Keratinocyte (primary cell): ENCODE measurements around the gene PTPN12. TPM values are rescaled to one million over a fixed set of nuclear protein-coding genes. Genes with fewer than 3 reads are reported as not detected.

Experiments
- DNase-seq: peaks from one replicate; pipeline ENCODE4 v3.0.0-alpha.2; 2011; ENCODE audit warnings: low read depth, missing footprints, low spot score
- FAIRE-seq: peaks from 2 replicates; lab custom pipeline; 2011; peaks lifted over from hg19 to GRCh38; lab: Jason Lieb, UNC
- H2AFZ ChIP-seq: 2 replicates; pipeline ENCODE4 v1.6.0; 2012; ENCODE audit warnings: low read length, control low read depth, inconsistent platforms; ENCODE audit not compliant: control insufficient read depth
- H3K27ac ChIP-seq: 2 replicates; pipeline ENCODE4 v1.5.1; 2011; ENCODE audit warnings: low read length; ENCODE audit not compliant: control insufficient read depth, insufficient read depth
- H3K27me3 ChIP-seq: 3 replicates; pipeline ENCODE4 v1.6.0; 2011; ENCODE audit warnings: low read length; ENCODE audit not compliant: control insufficient read depth, insufficient read depth; ENCODE audit errors: extremely low read depth
- H3K36me3 ChIP-seq, 2 experiments: 2 replicates in 1 of 2; 3 replicates in 1 of 2; pipeline ENCODE4 v1.5.1; 2011; ENCODE audit warnings: low read length in 2 of 2, mild to moderate bottlenecking in 1 of 2; ENCODE audit not compliant: control insufficient read depth in 2 of 2, insufficient read depth in 2 of 2; ENCODE audit errors: extremely low read depth in 1 of 2
- H3K4me1 ChIP-seq: 3 replicates; pipeline ENCODE4 v1.5.1; 2011; ENCODE audit warnings: low read length; ENCODE audit not compliant: control insufficient read depth, insufficient read depth; ENCODE audit errors: extremely low read depth
- H3K4me2 ChIP-seq: 3 replicates; pipeline ENCODE4 v1.6.0; 2011; ENCODE audit warnings: low read depth, low read length; ENCODE audit not compliant: control insufficient read depth, insufficient read depth; ENCODE audit errors: extremely low read depth
- H3K4me3 ChIP-seq, 3 experiments: fragments of 200-600 bp in 1 of 3; sonication (generic) in 1 of 3; 2 replicates in 2 of 3; 3 replicates in 1 of 3; pipeline ENCODE4 v1.5.1; 2011 to 2016; ENCODE audit warnings: low read length in 3 of 3, mild to moderate bottlenecking in 3 of 3, control low read depth in 2 of 3, inconsistent platforms in 1 of 3, low read depth in 1 of 3, mixed read lengths in 1 of 3, mixed run types in 1 of 3, moderate library complexity in 1 of 3; ENCODE audit not compliant: control insufficient read depth in 2 of 3, insufficient read depth in 2 of 3; ENCODE audit errors: extremely low read depth in 1 of 3
- H3K79me2 ChIP-seq: 2 replicates; pipeline ENCODE4 v1.6.0; 2012; ENCODE audit warnings: low read length; ENCODE audit not compliant: control insufficient read depth, insufficient read depth
- H3K9ac ChIP-seq: 3 replicates; pipeline ENCODE4 v1.6.0; 2011; ENCODE audit warnings: low read length; ENCODE audit not compliant: control insufficient read depth, insufficient read depth; ENCODE audit errors: extremely low read depth
- H3K9me1 ChIP-seq: 3 replicates; pipeline ENCODE4 v1.6.0; 2011; ENCODE audit warnings: low read length; ENCODE audit not compliant: control insufficient read depth, insufficient read depth; ENCODE audit errors: extremely low read depth
- H3K9me3 ChIP-seq: 2 replicates; pipeline ENCODE4 v1.5.1; 2012; ENCODE audit warnings: low read depth, low read length; ENCODE audit not compliant: control insufficient read depth
- H4K20me1 ChIP-seq: 3 replicates; pipeline ENCODE4 v1.6.0; 2011; ENCODE audit warnings: low read length; ENCODE audit not compliant: control insufficient read depth, insufficient read depth; ENCODE audit errors: extremely low read depth
- EZH2 ChIP-seq: IDR thresholded peaks from one replicate; pipeline ENCODE4 v1.6.1; 2012; ENCODE audit warnings: inconsistent platforms, mild to moderate bottlenecking, low read length, moderate library complexity
- dilution Hi-C: fragments of 300-500 bp; cut with MboI; formaldehyde crosslinking; loops from one replicate; pipeline ENCODE4 v1.7.0; 2020; ENCODE audit warnings: low sequenced_read_pairs; ENCODE audit not compliant: extremely low pct_ligation_motif_present
- polyA plus RNA-seq, 5 experiments: library from polyadenylated mRNA; depleted of rRNA in 3 of 5; stranded (reverse) in 3 of 5; stranded (forward) in 1 of 5; unstranded in 1 of 5; fragments of >200 nt; gene quantifications; 1 replicate in 1 of 5; 2 replicates in 3 of 5; 3 replicates in 1 of 5; pipeline versions ENCODE4 v1.2.1 to v1.2.3, GENCODE V29; 2011 to 2012; ENCODE audit warnings: missing spikeins in 2 of 5, low read depth in 1 of 5, low replicate concordance in 1 of 5
- TF ChIP-seq, protein P1 (sequence below), 3 experiments: IDR thresholded peaks in 1 of 3; conservative IDR thresholded peaks in 1 of 3; optimal IDR thresholded peaks in 1 of 3; 2 replicates in 2 of 3; 3 replicates in 1 of 3; pipeline versions ENCODE3 to v1.5.1; 2011; ENCODE audit warnings: low read length in 3 of 3, mild to moderate bottlenecking in 3 of 3, moderate library complexity in 2 of 3, control low read depth in 1 of 3, inconsistent platforms in 1 of 3; ENCODE audit not compliant: insufficient read depth in 2 of 3; ENCODE audit errors: extremely low read depth in 1 of 3

Gene PTPN12
- polyA plus RNA-seq, 1 donor (not counting 4 experiments of a cell fraction or from before 2014, with no cell fraction given) = 61.1 TPM

DNA sequence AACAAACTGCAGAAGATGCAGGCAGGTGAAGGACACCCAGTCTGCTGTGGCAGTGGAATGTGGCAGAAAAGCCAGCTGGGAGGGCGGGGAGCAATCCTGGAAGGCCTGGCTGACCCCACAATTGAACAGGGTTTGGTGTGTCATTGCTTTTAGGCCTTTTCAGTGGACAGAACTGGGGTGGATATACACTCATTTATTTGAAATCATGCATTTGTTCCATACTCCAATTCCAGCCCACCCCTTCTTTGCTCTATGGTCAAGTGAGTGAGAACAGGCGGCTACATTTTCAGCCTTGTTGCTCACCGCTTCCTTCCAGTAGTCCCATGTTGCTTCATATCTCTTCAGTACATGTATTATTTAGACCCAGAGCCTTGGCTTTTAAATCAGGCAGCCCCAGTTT, 39.8 kb downstream of the PTPN12 start:
- Histone ChIP-seq H3K4me3 (no peak overlapping the region), H3K4me1 (no peaks in the 10 kb centered on the region), H3K27me3 (no peaks in the 10 kb centered on the region), H3K9me3 (no peaks in the 10 kb centered on the region), H2AFZ (no peak overlapping the region), H3K9ac (no peak overlapping the region), H3K27ac (no peak overlapping the region), H3K9me1 (no peaks in the 10 kb centered on the region), H3K79me2 (peaks cover 62% of the 10 kb centered on the region), H3K4me2 (no peak overlapping the region), H3K36me3 (peaks cover 17 to 22% of the 10 kb centered on the region in 2 experiments), H4K20me1 (peaks cover 6% of the 10 kb centered on the region)
- FAIRE-seq (no peak), DNase-seq (no peak)
- no peak for TF ChIP-seq EZH2
- TF ChIP-seq, protein P1, sequence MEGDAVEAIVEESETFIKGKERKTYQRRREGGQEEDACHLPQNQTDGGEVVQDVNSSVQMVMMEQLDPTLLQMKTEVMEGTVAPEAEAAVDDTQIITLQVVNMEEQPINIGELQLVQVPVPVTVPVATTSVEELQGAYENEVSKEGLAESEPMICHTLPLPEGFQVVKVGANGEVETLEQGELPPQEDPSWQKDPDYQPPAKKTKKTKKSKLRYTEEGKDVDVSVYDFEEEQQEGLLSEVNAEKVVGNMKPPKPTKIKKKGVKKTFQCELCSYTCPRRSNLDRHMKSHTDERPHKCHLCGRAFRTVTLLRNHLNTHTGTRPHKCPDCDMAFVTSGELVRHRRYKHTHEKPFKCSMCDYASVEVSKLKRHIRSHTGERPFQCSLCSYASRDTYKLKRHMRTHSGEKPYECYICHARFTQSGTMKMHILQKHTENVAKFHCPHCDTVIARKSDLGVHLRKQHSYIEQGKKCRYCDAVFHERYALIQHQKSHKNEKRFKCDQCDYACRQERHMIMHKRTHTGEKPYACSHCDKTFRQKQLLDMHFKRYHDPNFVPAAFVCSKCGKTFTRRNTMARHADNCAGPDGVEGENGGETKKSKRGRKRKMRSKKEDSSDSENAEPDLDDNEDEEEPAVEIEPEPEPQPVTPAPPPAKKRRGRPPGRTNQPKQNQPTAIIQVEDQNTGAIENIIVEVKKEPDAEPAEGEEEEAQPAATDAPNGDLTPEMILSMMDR (optimal IDR thresholded peaks at IDR 0.05 in 1 of 3, IDR thresholded peaks at IDR 0.05 in 1 of 3, conservative IDR thresholded peaks at IDR 0.05 in 1 of 3; ENCODE audit: extremely low read depth in 1 of 3, insufficient read depth in 2 of 3, low read length in 3 of 3) = no peak
- dilution Hi-C loops = no loop called here

DNA sequence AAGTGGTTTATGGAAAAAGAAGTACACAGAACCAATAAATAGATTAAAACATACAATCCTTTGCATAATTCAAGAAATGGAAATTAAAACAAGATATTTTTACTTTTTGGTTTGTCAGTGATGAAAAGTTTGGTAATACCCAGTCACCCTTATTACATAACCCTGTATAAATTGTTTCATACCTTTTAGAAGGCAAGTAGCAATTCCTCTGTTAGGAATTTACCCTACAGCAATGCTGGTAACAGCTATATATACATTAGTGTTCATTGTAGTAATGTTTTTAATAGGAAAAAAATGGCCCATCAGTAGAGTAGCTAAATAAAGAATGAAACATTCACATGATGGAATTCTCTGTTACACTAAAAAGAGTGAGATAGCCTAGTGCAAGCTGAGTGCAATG, 42.7 kb downstream of the PTPN12 start:
- Histone ChIP-seq H3K9me1 (no peaks in the 10 kb centered on the region), H3K79me2 (peaks cover 41% of the 10 kb centered on the region), H3K4me3 (no peak overlapping the region), H3K9ac (no peak overlapping the region), H3K27ac (peak overlapping the region; percentile 55), H3K27me3 (no peaks in the 10 kb centered on the region), H2AFZ (no peak overlapping the region), H3K4me1 (no peaks in the 10 kb centered on the region), H4K20me1 (peaks cover 3% of the 10 kb centered on the region), H3K36me3 (peaks cover 7% of the 10 kb centered on the region in 2 experiments), H3K9me3 (no peaks in the 10 kb centered on the region), H3K4me2 (no peak overlapping the region)
- no peak for FAIRE-seq
- dilution Hi-C loops = no loop called here
- TF ChIP-seq, protein P1 (optimal IDR thresholded peaks at IDR 0.05 in 1 of 3, IDR thresholded peaks at IDR 0.05 in 1 of 3, conservative IDR thresholded peaks at IDR 0.05 in 1 of 3; ENCODE audit: extremely low read depth in 1 of 3, insufficient read depth in 2 of 3, low read length in 3 of 3) = no peak
- DNase-seq = no peak
